Stimulated activated CD8-positive, alpha-beta memory T cell treated with anti-CD3 and anti-CD28 coated beads, Interleukin-4, amount 100 ng/mL, for 24 hours (primary cell): Measurements from ENCODE around the gene TBC1D22A.

ENCODE experiments used
- DNase-seq: peaks from one replicate; pipeline ENCODE4 v3.0.0-alpha.2; 2020; ENCODE audit warnings: low read depth

Gene TBC1D22A

GRCh38 chr22:47060718-47061117, 298.3 kb downstream of the TBC1D22A start:
- no peak for DNase-seq

GRCh38 chr22:47061226-47061625, 298.8 kb downstream of the TBC1D22A start:
- DNase-seq: no peak

DNA sequence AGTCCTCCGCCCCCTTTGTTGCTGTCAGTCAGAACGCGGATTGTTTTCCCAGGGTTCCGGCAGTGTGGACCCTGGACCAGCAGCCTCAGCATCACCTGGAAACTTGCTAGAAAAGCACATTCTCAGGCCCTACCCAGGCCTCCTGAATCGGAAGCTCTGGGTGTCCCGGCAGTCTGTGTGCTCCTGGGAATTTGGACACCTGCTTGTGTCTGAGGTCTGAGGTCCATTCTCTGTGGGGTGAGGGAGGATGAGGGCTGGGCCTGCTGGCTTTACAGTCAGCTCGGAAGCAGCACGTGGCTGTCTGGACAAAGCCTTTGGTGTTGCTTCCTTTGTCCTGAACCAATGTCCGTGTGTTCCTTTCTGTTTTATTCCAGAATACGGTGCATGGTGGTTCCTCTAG, 299.7 kb downstream of the TBC1D22A start:
- no peak for DNase-seq

- DNase-seq: no peak
Observed at GRCh38 chr22:47063071-47063509, 300.6 kb downstream of the TBC1D22A start.

DNA sequence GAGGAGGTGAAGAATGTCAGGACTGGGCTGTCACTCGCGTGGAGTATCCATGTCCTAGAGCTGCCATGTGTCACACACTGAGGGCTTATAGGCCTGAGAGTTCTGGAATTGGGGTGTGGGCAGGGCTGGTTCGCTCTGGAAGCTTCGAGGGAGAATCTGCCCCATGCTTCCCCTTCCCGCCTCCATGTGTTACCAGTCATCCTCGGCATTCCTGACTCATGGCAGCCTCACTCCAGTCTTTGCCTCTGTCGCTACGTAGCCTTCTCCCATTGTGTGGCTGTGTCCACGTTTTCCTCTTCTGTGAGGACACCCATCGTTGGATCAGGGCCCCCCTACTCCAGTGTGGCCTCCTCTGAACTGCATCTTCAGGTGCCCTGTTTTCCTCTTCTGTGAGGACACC, 301.2 kb downstream of the TBC1D22A start:
- DNase-seq: no peak

GRCh38 chr22:47064016-47064415, 301.6 kb downstream of the TBC1D22A start:
- DNase-seq: no peak

DNA sequence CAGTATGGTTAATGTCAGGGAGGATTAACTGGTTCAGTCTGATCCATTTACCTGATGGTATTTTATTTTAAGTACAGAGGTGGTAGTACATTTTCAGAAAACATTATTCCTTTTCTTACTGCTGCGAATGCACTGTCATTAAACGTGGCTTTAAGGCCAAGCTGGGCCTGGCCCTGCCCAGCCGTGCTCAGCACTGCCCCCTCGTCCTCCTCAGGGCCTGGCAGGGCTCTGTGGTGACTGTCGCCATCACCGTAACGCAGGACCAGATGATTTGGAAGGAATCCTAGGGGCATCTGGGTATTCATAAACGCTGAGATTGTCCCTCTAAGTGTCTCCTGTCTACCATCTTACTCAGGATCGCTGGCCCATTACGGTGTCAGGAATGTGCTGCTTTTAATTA, 302.0 kb downstream of the TBC1D22A start:
- no peak for DNase-seq

DNA sequence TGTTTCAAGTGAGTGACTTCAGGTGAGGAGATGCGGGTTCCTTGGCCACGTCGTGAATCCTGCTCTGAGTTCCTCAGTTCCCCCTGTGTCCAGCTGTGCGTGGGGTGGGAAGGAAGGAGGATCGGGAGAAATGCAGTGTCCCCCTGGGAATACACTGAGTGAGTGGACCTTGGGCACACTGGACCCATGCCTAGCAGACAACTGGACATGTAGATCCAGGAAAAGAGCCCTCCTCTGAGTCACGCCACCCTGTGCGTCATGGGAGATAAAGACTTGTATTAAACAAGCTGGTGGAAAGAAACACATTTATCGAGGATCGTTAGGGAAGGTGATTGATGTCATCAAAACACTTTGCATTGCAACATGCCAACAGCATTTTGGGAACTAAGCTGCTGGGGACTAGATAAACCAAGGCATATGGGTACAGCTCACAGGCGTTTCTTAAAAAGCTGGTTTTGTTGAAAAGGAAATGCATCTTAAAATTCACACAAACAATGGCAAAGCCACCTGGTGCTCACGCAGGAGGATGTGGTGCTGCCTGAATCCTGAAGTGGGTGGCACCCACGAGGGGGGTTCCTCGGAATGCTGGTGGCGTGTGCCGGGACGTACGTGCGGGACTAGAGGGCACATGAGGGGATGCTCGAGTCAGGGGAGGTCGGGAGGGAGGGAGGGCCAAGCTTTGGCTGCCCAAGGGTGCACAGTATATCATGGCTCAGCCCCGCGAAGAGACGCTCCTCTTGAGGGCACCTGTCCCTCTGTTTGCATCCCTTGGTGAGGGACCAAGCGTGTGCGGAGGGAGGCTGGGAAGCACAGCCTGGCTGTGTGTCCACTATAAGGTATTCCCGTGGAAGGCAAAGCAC, 303.5 kb downstream of the TBC1D22A start:
- DNase-seq: no peak

DNA sequence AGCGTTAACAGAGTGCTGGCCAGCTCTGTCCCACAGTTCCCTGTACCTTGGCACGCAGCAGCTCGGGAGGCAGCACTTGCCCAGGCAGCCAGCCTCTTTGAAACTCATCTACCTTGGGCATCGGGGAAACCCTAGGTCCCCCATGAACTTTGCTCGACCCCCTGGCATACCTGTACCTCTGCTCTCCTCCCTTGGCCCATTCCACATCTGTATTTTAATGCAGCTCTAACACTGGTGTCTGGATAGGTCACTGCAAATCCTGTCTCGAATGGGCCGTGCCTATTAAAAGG, 304.1 kb downstream of the TBC1D22A start:
- DNase-seq: no peak

GRCh38 chr22:47067321-47067890, 305.0 kb downstream of the TBC1D22A start:
- DNase-seq: no peak

DNA sequence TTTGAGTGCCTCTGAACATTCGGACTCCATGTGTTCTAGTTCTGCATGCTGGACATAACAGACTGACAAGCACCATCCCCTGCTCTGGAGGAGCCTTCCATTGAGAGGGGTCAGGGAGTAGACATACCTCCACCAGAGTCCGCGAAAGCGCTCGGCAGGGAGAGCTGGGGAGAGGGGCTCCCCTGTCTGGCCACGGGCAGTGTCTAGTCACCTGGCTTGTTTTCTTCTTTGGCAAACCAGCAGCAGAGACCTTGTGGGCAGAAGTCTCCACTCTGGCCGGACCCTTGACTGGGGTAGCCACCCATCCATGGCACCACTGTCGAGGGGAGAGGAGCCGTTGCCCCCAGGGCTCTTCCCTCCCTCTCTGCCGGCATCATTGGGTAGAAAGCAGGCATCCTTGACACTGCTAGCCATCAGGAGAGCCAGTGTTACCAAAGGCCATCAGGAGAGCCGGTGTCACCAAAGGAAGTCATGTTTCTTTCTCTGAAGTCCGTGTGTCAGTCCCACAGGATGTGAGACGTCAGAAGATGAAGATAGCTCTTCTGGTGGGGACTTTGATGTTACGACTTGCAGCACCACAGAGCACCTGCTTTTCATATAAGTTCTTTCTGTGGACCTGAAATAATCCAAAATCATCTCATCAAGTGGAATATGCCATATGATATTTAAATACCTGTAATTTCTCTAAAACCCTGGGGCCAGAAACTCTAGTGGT, 305.6 kb downstream of the TBC1D22A start:
- no peak for DNase-seq

- no peak for DNase-seq
Observed at GRCh38 chr22:47068626-47068996, 306.2 kb downstream of the TBC1D22A start.

DNA sequence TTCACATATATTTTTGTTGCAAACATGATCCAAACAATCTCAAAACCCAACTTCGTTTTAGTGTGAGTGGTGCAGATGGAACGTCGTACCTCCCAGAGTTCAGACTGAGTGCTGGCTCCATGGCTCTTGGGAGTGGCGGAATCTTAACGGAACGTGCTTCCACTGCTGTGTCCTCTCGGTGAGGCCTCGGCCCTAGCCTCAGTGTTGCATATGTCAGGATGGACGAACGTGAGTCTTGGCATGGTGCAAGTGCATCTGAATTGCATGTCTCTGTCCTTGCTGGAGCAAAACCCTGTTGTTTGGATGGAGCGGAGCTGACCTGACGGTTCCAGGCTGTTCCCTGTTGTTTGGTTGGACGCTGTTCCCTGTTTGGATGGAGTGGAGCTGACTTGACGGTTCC, 306.8 kb downstream of the TBC1D22A start:
- no peak for DNase-seq

GRCh38 chr22:47071078-47071806, 308.8 kb downstream of the TBC1D22A start:
- no peak for DNase-seq

DNA sequence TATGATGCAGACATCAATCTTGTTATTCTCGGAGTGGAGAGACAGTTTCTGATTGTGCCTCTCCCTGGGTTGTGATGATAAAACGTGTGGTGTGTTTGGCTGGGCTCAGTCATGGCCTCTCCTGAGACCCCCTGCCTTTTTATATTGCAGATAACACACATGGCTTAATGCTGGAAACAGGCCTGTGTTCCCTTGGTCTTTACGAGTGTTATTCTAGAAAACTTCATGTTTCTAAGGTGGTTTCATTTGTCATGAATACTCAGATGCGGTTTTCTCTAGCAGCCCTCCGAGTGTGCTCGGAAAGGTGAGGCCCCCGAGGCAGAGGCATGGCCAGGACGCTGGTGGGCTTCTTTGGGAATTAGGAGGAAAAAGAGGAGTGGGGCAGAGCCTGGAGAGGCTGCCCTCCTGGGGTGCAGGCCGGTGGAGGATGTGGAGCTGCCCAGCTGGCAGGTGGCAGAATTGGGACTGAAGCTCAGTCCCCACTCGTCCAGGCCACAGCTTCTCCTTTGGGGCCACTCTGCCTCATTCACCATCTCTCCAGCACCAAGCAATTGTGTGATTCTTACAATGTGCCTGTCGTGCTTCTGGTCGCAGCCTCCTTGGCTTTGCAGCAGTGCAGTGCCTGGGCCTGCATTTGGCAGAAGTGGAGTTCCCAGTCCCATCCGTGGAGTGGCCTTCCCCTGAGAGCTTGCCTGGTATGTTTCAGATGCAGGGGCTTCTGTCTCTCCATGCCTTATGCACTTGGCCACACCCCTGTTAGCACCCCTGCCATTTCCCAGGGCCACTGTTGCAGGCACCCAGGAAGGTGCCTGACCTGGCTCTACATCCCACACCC, 309.6 kb downstream of the TBC1D22A start:
- no peak for DNase-seq

GRCh38 chr22:47072642-47072967, 310.2 kb downstream of the TBC1D22A start:
- DNase-seq: no peak

GRCh38 chr22:47073075-47073474, 310.6 kb downstream of the TBC1D22A start:
- DNase-seq: no peak

DNA sequence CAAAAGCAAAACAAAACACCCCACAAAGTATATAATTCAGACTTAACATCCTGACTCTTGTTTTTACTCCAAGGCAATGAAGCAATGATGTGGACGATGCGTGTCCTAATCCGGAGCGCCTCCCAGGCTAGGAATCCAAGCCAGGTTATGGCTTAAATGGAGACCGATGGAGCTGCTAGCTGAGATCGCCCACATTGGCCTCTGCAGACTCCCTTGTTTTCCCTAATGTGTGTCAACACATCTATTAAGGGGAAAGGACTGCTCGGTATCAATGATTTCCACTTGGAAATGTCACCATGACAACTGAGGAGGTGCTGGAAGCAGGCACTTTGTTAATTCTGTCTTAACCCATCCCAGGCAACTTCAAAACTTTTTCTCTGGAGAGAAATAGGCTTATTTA, 311.7 kb downstream of the TBC1D22A start:
- no peak for DNase-seq

DNA sequence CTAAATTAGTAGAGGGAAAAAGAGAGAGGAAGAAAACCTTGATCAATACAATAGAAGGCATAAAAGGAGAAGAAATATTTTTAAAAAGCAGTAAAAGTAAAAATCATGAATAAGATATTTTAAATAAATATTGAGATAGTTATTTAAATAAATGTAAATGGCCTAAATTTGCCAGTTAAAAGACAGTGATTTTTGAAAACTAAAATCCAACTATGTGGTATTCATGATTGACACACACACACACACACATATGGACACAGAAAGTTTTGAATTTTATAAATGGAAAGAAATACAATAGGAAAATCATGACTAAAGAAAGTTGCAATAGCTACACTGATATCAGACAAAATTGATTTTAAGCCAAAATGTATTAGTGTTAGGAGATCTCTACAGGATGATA, 313.1 kb downstream of the TBC1D22A start:
- DNase-seq: no peak

GRCh38 chr22:47076758-47077157, 314.3 kb downstream of the TBC1D22A start:
- DNase-seq: no peak

DNA sequence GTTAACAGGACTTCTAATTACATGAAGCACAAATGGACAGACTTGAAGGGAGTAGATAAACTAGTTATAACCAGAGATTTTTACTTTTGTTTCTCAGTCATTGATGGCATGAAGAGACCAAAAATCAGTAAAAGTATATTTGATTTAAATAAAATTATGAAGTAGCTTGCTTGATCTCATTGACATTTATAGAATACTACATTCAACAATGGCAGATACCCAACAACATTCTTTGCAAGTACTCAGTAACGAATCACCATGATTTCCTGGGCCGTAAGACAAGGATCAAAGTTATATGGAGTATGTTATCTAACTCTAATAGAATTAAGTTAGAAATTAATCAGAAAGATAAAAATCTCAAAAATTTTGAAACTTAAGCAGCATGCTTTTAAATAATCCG, 317.6 kb downstream of the TBC1D22A start:
- DNase-seq: no peak

DNA sequence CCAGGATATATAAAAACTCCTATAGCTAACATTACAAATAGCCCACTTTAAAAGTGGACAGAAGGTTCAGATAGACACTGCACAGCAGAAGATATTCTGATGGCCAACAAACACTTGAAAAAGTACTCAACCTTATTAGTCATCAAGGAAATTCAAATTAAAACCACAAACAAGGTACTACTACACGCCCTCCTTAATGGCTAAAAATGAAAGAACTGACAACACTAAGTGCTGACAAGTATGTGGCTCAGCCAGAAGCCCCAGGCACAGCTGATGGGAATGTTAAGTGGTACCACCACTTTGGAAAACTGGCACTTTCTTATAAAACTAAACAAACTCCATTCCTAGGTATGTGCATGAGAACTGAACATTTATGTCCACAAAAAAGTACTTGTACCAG, 320.1 kb downstream of the TBC1D22A start:
- no peak for DNase-seq
